Activated T-helper 2 cell treated with anti-CD3 and anti-CD28 coated beads, Interferon-gamma antibody, Interleukin-2, Interleukin-4, amounts not matched to agents 10 μg/mL and 5 μg/mL and 100 μg/mL, durations not matched to agents 14 hours and 24 hours and 36 hours (primary cell): Measurements from ENCODE around the gene MRPL16. TPM values are rescaled to one million over a fixed set of nuclear protein-coding genes. Genes with fewer than 3 reads are reported as not detected.
"Not testable (repeated sequence)": the region's sequence is repeated elsewhere in the genome, so short reads cannot be mapped to it uniquely, and the experiment has no call there.

Source experiments
- DNase-seq: peaks from one replicate; pipeline ENCODE4 v3.0.0; 2021; ENCODE audit warnings: low spot score
- H3K27ac Mint-ChIP-seq: one replicate; pipeline ENCODE4 v1.8.0; 2021; ENCODE audit warnings: mixed read lengths
- H3K27me3 Mint-ChIP-seq: one replicate; pipeline ENCODE4 v1.8.0; 2021; ENCODE audit warnings: low read depth, mixed read lengths
- H3K36me3 Mint-ChIP-seq: one replicate; pipeline ENCODE4 v1.8.0; 2021; ENCODE audit warnings: low read depth, mixed read lengths
- H3K4me1 Mint-ChIP-seq: one replicate; pipeline ENCODE4 v1.8.0; 2021; ENCODE audit warnings: low read depth, mixed read lengths
- H3K4me3 Mint-ChIP-seq: one replicate; pipeline ENCODE4 v1.8.0; 2021; ENCODE audit warnings: low read depth, mild to moderate bottlenecking, moderate library complexity, mixed read lengths
- H3K9me3 Mint-ChIP-seq: one replicate; pipeline ENCODE4 v1.8.0; 2021; ENCODE audit warnings: mixed read lengths
- intact Hi-C: fragments of 100-400 bp; cut with micrococcal nuclease; formaldehyde crosslinking; loops from one replicate; pipeline ENCODE4 v1.15.1; 2023
- total RNA-seq: library from RNA; stranded (reverse); gene quantifications from 2 replicates; pipeline ENCODE4 v1.2.3, GENCODE V29; 2022

MRPL16 gene
- total RNA-seq, 1 donor from 2014 or later = 87.7 TPM

DNA sequence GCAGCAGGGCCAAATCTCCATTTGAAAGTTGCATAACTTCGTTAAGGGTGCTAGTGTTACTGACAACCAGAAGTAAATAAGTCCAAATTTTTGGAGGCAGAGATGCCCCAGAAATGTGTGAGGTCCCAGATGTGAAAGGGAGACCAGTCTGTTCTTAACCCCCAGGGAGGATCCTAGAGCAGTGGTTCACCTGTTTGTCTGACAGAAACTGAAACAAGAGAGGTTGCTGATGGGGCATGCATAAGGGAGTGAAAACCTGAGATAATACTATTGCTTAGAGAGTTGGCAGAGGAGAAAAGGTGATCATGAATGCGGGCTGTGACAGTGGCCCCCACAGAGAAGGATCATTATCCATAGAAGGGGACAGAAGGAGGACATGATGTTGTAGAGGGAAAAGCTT is 30.9 kb upstream of the MRPL16 start:
- H3K27me3 Mint-ChIP-seq = peaks cover 8% of the 10 kb centered on the region
- intact Hi-C loops = no loop called here
- no peaks in the 10 kb centered on the region for H3K36me3 Mint-ChIP-seq
- no peak for DNase-seq
- peaks cover 8% of the 10 kb centered on the region for H3K4me1 Mint-ChIP-seq
- no peaks in the 10 kb centered on the region for H3K9me3 Mint-ChIP-seq
- H3K4me3 Mint-ChIP-seq = no peak overlapping the region
- no peak overlapping the region for H3K27ac Mint-ChIP-seq

DNA sequence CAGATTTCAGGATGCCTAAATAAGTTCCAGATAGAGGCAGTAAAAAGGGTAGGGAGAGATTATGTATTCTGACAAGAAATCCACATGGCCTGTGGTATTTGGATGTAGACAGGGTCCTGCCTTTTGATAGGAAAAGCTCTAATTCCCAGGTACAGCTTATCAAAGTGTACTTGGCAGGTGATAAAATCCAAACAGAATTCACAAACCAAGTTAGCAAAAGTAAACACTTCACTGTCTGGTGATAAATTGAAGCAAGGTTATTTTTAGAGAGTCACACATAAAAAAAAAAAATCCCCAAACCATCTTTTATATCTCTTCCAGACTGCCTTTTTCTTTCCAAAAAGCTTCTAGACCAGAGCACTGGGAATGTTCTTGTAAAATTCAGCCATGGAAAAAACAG is 29.0 kb upstream of the MRPL16 start:
- intact Hi-C loops = no loop called here
- no peaks in the 10 kb centered on the region for H3K9me3 Mint-ChIP-seq

DNA sequence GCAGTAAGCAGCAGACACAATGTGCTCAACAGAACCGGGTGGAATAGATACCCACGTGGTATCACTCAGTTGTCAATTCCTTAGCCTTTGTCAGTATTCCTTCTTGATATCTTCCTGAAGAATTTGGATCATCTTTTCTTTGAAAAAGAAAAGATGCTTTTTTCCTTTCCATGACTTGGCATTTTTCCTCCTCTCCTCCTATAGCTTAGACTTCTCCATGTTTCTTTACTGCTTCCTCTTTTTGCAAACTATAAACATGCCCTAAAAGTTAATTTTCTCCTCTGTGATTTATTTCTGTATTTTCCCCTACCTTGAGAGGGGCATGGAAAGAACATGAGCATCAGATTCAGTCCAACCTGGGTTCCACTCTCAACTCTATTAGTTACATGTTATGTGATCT is 23.0 kb upstream of the MRPL16 start:
- Mint-ChIP-seq H3K4me1 (peaks cover 8% of the 10 kb centered on the region), H3K4me3 (no peak overlapping the region), H3K27ac (no peak overlapping the region), H3K9me3 (no peaks in the 10 kb centered on the region), H3K27me3 (peaks cover 12% of the 10 kb centered on the region), H3K36me3 (no peaks in the 10 kb centered on the region)
- intact Hi-C loops = no loop called here
- no peak for DNase-seq

More for the DNA sequence above, 29.0 kb upstream of the MRPL16 start:
- Mint-ChIP-seq H3K4me1 (peaks cover 6% of the 10 kb centered on the region), H3K27me3 (peaks cover 11% of the 10 kb centered on the region), H3K36me3 (no peaks in the 10 kb centered on the region), H3K4me3 (no peak overlapping the region), H3K27ac (no peak overlapping the region)
- DNase-seq = no peak

DNA sequence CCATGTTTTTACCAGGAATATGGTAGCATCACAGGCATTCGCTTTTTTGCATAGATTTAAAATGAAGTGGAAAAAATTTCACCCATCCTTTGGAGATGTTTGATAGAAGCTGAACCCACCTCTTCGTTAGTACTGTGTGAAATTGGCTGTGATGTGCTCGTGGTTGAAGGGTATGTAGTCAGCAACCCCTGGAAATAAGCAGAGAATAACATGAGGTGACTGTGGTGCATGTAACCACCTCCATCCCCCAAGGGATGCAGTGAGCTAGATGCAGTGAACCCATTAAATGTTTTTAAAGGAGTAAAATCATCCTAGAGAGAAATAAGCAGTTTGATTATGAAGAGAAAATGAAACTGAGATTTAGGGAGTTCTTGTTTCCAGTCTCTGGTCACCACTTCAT is 18.8 kb upstream of the MRPL16 start:
- no peak for DNase-seq
- H3K27ac Mint-ChIP-seq = no peak overlapping the region
- H3K9me3 Mint-ChIP-seq = no peaks in the 10 kb centered on the region
- intact Hi-C loops = no loop called here
- no peak overlapping the region for H3K4me3 Mint-ChIP-seq
- H3K27me3 Mint-ChIP-seq = peaks cover 2% of the 10 kb centered on the region
- no peaks in the 10 kb centered on the region for H3K36me3 Mint-ChIP-seq
- H3K4me1 Mint-ChIP-seq = peaks cover 8% of the 10 kb centered on the region

DNA sequence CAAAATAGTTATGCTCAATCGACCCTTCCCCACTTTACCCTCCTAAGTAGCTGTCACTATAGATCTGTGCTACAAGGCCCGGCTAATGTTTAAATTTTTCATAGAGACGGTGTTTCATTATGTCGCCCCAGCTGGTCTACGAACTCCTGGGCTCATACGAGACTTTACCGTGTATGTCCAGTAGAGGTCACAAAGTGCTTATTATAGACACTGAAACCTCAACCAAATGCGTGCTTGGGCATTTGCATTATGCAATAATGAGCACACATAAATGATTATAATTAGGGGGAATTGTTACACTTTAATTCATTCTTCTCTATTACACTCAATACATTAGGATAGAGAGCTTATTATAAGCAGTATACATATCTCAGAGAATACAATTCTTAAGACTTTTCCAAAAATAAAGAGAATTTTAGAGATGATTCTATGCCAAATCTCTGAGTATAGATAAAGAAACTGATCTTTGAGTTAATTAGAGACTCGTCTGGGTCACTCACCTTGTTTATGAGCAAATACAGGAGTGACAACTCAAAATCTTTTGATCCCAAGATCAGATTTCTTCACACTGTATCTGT is 12.5 kb upstream of the MRPL16 start:
- no peak for DNase-seq
- H3K4me3 Mint-ChIP-seq = no peak overlapping the region
- H3K9me3 Mint-ChIP-seq = no peaks in the 10 kb centered on the region
- peaks cover 15% of the 10 kb centered on the region for H3K4me1 Mint-ChIP-seq
- intact Hi-C loops = loop anchor here (1.0 to 5.0 kb wide), 2 partner anchors 96 to 309 kb away; no protein-coding TSS in a partner anchor
- no peaks in the 10 kb centered on the region for H3K27me3 Mint-ChIP-seq
- no peak overlapping the region for H3K27ac Mint-ChIP-seq
- H3K36me3 Mint-ChIP-seq = no peaks in the 10 kb centered on the region

DNA sequence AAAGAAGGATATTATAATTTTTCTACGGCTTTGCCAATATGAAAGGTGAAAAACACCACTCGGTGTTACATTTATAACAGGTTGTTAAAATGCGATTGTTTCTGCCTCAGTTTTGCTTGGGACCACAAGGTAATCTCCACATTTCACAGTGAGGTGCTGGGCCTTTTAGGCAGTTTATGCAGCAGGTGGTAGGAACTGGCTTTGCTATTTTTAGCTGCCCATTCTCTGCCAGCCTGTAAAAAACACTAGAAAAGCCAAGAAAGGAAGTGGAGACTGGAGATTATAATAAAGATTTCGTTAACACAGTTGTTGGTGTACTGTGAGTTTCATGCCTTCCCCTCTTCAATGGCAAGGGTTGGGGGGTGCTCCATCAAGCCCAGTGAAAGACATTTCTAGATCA is 8.0 kb upstream of the MRPL16 start:
- no peak for DNase-seq
- intact Hi-C loops = no loop called here
- Mint-ChIP-seq H3K9me3 (no peaks in the 10 kb centered on the region), H3K27me3 (no peaks in the 10 kb centered on the region), H3K27ac (no peak overlapping the region), H3K4me3 (no peak overlapping the region), H3K36me3 (no peaks in the 10 kb centered on the region), H3K4me1 (peaks cover 20% of the 10 kb centered on the region)

DNA sequence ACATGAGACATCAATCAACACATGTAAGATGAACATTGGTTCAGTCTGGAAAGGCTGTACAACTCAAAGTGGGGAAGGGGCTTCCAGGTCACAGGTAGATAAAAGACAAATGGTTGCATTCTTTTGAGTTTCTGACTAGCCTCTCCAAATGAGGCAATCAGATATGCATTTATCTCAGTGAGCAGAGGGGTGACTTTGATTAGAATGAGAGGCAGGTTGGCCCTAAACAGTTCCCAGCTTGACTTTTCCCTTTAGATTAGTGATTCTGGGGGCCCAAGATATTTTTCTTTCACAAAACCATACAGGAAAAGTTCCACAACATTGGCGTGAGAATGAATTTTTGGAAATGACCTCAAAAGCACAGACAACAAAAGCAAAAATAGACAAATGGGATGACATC is 5.9 kb upstream of the MRPL16 start:
- DNase-seq, H3K36me3 Mint-ChIP-seq, H3K4me3 Mint-ChIP-seq, H3K27me3 Mint-ChIP-seq, H3K27ac Mint-ChIP-seq, intact Hi-C loops, H3K9me3 Mint-ChIP-seq: not testable (repeated sequence)
- H3K4me1 Mint-ChIP-seq = peaks cover 19% of the 10 kb centered on the region

DNA sequence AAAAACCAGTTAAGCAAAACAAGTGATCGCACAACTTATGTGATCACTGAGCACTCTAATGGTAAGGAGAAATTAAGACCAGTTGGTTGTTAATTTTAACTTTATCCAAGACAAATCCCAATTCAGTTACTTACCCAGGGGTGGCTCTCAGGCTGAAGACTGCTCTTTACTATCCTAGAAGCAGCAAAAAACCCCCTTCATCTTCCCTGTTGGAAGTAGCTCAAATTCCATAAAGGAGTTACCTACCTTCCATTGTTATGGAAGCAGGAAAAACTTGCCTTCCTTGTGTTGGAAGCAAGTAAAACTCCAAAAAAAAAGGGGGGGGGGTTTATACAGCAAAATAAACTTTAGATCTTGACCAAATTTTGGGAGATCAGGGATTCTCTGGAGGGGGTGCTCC is 5.2 kb upstream of the MRPL16 start:
- Mint-ChIP-seq H3K9me3 (no peaks in the 10 kb centered on the region), H3K4me3 (no peak overlapping the region), H3K4me1 (peaks cover 26% of the 10 kb centered on the region), H3K27ac (no peak overlapping the region), H3K27me3 (no peaks in the 10 kb centered on the region), H3K36me3 (no peaks in the 10 kb centered on the region)
- DNase-seq = no peak
- intact Hi-C loops = no loop called here

DNA sequence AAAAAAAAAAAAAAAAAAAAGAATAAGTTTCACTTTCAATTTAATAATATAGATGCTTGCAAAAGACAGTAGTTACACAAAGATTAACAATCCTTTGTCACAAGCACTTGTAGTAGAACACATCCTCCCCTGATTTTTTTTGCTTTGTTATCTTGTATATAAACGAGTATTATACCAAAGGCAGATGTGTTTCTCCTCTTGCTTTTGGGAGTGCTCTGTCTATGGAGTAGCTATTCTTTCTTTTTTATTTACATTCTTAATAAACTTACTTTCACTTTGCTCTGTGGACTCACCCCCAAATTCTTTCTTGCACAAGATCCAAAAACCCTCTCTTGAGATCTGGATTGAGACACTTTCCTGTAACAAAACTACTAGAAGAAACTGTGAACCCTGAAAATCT is 3.4 kb upstream of the MRPL16 start:
- Mint-ChIP-seq H3K27ac (no peak overlapping the region), H3K4me3 (peak overlapping the region; percentile 27)

DNA sequence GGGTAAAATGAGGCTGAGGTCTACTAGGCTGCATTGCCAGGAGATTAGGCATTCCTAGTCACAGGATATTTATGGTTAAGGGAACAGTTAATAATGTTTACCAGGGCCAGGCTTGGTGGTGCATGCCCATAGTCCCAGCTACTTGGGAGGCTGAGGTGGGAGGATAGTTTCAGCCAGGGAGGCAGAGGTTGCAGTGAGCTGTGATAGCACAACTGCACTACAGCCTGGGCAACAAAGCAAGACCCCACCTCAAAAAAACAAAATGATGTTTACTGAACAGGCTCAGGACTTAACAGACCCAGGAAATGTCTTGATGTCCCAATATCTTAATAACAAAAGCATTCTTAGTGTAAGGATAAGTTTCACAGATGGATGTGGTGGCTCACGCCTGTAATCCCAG is 2.8 kb upstream of the MRPL16 start:
- no peaks in the 10 kb centered on the region for H3K27me3 Mint-ChIP-seq
- no peaks in the 10 kb centered on the region for H3K9me3 Mint-ChIP-seq
- peaks cover 9% of the 10 kb centered on the region for H3K36me3 Mint-ChIP-seq
- peaks cover 25% of the 10 kb centered on the region for H3K4me1 Mint-ChIP-seq
- intact Hi-C loops = no loop called here
- DNase-seq = no peak
- no peak overlapping the region for H3K4me3 Mint-ChIP-seq
- H3K27ac Mint-ChIP-seq = no peak overlapping the region

More for the DNA sequence above, 3.4 kb upstream of the MRPL16 start:
- peaks cover 27% of the 10 kb centered on the region for H3K4me1 Mint-ChIP-seq
- intact Hi-C loops = no loop called here
- H3K36me3 Mint-ChIP-seq = peaks cover 4% of the 10 kb centered on the region
- H3K27me3 Mint-ChIP-seq = no peaks in the 10 kb centered on the region
- no peaks in the 10 kb centered on the region for H3K9me3 Mint-ChIP-seq
- DNase-seq = no peak

DNA sequence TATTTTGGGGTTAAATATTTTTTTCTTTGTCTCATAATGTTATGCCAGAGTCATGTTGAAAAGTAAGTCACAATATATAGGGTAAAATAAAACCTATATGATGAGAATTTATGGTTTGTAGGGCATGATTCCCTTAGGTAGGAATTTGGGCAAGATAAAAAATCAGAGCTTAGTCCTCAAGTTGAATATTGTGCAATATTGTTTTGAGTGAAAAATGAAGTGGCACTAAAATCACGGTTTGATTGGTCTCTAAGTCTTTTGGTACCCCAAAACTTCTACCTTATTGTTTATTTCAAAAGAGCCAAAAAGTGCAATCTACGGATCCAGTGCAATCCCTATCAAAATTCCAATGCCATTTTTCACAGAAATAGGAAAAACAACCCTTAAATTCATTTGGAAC is 1.6 kb upstream of the MRPL16 start:
- no peaks in the 10 kb centered on the region for H3K9me3 Mint-ChIP-seq

DNA sequence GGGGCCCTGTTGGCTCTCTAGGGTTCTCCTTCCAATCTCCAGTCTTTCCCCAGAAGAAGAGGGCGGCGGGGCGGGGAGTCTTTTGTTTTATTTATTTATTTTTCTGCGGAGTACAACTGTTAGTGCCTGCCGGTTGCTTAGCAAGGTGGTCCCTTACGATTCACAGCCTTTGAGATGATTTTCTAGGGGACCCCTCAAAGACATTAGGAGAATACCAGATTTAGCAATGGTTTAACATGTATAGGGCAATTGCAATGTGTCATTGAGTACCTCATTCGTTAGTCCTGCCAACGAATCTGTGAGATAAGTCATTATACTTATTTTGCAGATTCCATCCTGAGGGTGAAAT is 307 bp upstream of the MRPL16 start:
- H3K9me3 Mint-ChIP-seq = no peaks in the 10 kb centered on the region
- peaks cover 22% of the 10 kb centered on the region for H3K4me1 Mint-ChIP-seq
- H3K36me3 Mint-ChIP-seq = peaks cover 29% of the 10 kb centered on the region
- H3K4me3 Mint-ChIP-seq = peak overlapping the region; percentile 94
- intact Hi-C loops = loop anchor here (1.0 to 2.0 kb wide), 5 partner anchors 48 to 260 kb away; partner anchors contain the start of genes PATL1 and STX3
- peak overlapping the region; percentile 84 for H3K27ac Mint-ChIP-seq
- DNase-seq = no peak
- H3K27me3 Mint-ChIP-seq = no peaks in the 10 kb centered on the region

More for the DNA sequence above, 1.6 kb upstream of the MRPL16 start:
- Mint-ChIP-seq H3K27me3 (no peaks in the 10 kb centered on the region), H3K4me1 (peaks cover 22% of the 10 kb centered on the region), H3K36me3 (peaks cover 17% of the 10 kb centered on the region), H3K4me3 (no peak overlapping the region), H3K27ac (no peak overlapping the region)
- intact Hi-C loops = no loop called here
- DNase-seq = no peak

DNA sequence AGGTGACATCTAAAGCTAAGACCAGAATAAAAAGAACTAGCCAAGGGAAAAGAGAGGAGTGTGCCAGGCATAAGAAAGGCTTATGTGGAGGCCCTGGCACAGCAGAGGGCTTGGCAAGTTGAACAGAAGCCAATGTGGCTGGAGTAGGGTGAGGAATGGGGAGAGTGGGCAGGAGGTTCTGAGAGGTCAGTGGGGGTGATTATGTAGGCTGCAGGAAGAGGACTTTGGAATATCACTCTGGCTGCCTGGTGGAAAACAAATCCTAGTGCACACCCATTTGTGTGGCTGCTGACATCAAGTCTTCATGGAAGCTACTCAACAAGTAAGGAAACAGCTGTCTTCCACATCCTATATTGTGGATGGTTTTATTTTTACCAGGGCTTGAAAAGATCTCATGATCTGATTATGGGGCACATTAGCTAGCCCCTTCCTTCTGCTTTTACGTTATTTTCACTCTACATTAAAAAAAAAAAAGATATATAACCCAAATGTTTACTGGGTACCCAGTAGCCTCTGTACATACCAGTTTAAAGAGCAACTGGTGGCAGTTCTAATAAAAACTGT is 3.4 kb downstream of the MRPL16 start:
- no peak overlapping the region for H3K4me3 Mint-ChIP-seq
- no peak overlapping the region for H3K27ac Mint-ChIP-seq
- H3K9me3 Mint-ChIP-seq = no peaks in the 10 kb centered on the region
- peaks cover 33% of the 10 kb centered on the region for H3K36me3 Mint-ChIP-seq
- no peak for DNase-seq
- intact Hi-C loops = no loop called here
- no peaks in the 10 kb centered on the region for H3K27me3 Mint-ChIP-seq
- peaks cover 20% of the 10 kb centered on the region for H3K4me1 Mint-ChIP-seq

DNA sequence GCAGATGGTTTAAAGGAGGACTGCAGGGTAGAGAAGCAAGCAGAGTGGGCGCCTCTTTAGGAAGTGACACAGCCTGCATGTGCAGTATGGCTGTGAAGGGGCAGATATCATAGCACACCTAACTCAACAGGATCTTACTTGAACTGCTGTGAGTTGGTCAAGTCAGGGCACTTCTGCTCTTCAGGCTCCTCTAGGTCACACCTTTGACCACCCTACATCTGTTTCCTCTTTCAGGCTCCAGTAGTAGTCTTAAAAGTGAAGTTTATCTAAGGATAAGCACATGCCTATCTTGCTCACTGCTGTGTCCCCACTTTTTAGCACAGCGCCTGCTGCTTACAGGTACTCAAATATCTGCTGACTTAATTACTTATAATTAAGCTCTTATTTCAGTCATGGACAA is 6.5 kb downstream of the MRPL16 start:
- no peak for DNase-seq
- H3K36me3 Mint-ChIP-seq = peaks cover 29% of the 10 kb centered on the region
- no peaks in the 10 kb centered on the region for H3K9me3 Mint-ChIP-seq
- peaks cover 12% of the 10 kb centered on the region for H3K4me1 Mint-ChIP-seq
- H3K27ac Mint-ChIP-seq = no peak overlapping the region
- no peak overlapping the region for H3K4me3 Mint-ChIP-seq
- intact Hi-C loops = no loop called here
- H3K27me3 Mint-ChIP-seq = no peaks in the 10 kb centered on the region
